ENCODE measurements around the gene KRTAP5-6. TPM values are rescaled to one million over a fixed set of nuclear protein-coding genes. Genes with fewer than 3 reads are reported as not detected.

Gene KRTAP5-6
- total RNA-seq, 1 experiment from 2014 or later: not detected

DNA sequence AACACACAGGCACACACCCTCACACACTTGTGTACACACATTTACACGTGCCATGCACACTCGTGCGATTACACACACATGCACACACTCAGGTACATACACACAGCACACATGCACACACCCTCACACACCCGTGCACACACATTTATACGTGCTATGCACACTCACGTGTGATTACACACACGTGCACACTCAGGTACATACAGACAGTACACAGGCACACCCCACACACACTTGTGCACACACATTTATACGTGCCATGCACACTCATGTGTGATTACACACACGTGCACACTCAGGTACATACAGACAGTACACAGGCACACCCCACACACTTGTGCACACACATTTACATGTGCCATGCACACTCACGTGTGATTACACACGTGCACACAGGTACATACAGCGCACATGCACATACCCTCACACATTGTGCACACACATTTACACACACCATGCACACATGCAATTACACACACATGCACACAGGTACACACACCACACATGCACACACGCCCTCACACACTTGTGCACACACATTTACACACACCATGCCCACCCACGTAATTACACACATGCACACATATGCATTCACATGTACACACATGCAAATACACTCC lies 48.8 kb downstream of the KRTAP5-6 start:
- Histone ChIP-seq H3K27me3 (peaks cover 10% of the 10 kb centered on the region), H3K4me3 (no peak overlapping the region), H3K36me3 (no peaks in the 10 kb centered on the region), H3K9me3 (no peaks in the 10 kb centered on the region)
- DNase-seq: no peak

DNA sequence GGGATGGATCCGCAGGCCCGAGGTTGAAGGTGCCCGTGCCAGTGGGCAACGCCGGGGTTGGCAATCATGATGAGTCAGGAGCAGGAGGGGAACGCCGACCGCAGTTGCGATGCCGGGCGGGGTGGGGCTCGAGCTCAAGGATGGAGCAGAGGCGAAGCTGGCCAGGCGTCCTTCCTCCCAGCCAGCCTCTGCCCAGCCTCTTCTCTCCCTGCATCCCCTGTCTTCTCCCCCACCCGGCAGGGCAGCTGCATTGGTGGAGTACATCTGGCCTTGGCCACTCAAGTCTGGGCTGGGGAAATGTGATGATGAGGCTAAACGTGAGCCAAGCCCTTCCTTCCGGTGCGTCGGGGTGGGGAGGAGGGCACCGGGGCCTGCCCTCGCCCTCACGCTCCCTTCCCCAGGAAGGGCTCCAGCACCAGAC lies 49.5 kb downstream of the KRTAP5-6 start:
- peaks cover 10% of the 10 kb centered on the region for H3K27me3 ChIP-seq
- H3K36me3 ChIP-seq: no peaks in the 10 kb centered on the region
- H3K4me3 ChIP-seq: no peak overlapping the region
- no peaks in the 10 kb centered on the region for H3K9me3 ChIP-seq
- peak; percentile 67 for DNase-seq

DNA sequence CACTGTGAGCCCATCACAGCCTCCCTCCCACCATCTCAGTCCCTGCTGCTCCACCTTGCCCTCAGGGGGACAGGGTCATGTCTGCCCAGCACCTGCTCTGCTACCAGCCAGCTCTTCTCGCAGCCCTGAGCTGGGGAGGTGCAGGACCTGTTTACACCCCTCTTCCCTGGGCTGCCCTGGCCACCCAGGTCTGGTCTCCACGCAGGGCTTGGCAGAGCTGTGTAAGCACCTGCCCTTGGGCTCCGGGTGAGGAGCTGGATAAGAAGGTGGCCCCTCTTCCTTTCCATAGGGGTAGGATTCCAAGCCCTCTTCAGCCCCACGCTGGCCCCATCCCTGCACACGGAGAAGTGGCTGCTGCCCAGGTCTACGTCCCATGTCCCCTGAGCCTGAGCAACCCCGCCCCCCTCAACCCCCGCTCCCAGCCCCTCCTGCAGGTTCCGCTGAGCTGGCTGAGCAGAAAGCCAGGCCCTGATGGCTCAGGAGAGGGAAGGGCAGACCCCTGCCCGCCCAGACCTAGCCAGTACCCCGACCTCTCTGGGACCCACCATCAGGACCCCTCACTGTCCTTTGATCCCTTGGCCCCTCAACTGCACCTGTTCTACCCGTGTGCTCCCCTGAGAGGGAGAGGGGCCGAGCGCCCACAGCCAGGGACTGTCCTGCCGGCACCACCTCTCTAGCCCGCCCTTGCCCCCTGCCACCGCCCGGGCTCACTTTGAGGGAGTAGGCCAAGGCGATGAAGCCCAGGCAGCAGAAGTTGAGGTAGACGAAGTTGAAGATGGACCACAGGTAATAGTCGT lies 50.2 kb downstream of the KRTAP5-6 start:
- H3K9me3 ChIP-seq: no peaks in the 10 kb centered on the region

More for the DNA sequence above, 50.2 kb downstream of the KRTAP5-6 start:
- Histone ChIP-seq H3K27me3 (peaks cover 10% of the 10 kb centered on the region), H3K4me3 (no peak overlapping the region), H3K36me3 (no peaks in the 10 kb centered on the region)
- no peak for DNase-seq

Other genes with a start within 250 kb of the KRTAP5-6 start
- gene MOB2, start 210.4 kb upstream of the KRTAP5-6 start, total RNA-seq (2014; rRNA removed; shearing (Covaris generic); ENCODE audit: low replicate concordance): 25.4 and 34.2 TPM in 2 replicates
- gene DUSP8, start 124.9 kb upstream of the KRTAP5-6 start, total RNA-seq (2014; rRNA removed; shearing (Covaris generic); ENCODE audit: low replicate concordance): 1.1 and 4.5 TPM in 2 replicates
- not detected in 2 replicates for gene KRTAP5-1, start 111.9 kb upstream of the KRTAP5-6 start, total RNA-seq (2014; rRNA removed; shearing (Covaris generic); ENCODE audit: low replicate concordance)
- gene KRTAP5-2, start 98.9 kb upstream of the KRTAP5-6 start, total RNA-seq (2014; rRNA removed; shearing (Covaris generic); ENCODE audit: low replicate concordance): not detected in 2 replicates
- gene KRTAP5-3, start 88.7 kb upstream of the KRTAP5-6 start, total RNA-seq (2014; rRNA removed; shearing (Covaris generic); ENCODE audit: low replicate concordance): not detected in 2 replicates
- not detected in 2 replicates for gene KRTAP5-4, start 75.1 kb upstream of the KRTAP5-6 start, total RNA-seq (2014; rRNA removed; shearing (Covaris generic); ENCODE audit: low replicate concordance)
- gene KRTAP5-5, start 67.4 kb upstream of the KRTAP5-6 start, total RNA-seq (2014; rRNA removed; shearing (Covaris generic); ENCODE audit: low replicate concordance): not detected in 2 replicates
- gene IFITM10, start 53.4 kb downstream of the KRTAP5-6 start, total RNA-seq (2014; rRNA removed; shearing (Covaris generic); ENCODE audit: low replicate concordance): 0.03 and 1.8 TPM in 2 replicates
- 201 and 234 TPM in 2 replicates for gene CTSD, start 66.7 kb downstream of the KRTAP5-6 start, total RNA-seq (2014; rRNA removed; shearing (Covaris generic); ENCODE audit: low replicate concordance)
- not detected in 2 replicates for gene SYT8, start 137.8 kb downstream of the KRTAP5-6 start, total RNA-seq (2014; rRNA removed; shearing (Covaris generic); ENCODE audit: low replicate concordance)
- not detected in 2 replicates for gene TNNI2, start 141.8 kb downstream of the KRTAP5-6 start, total RNA-seq (2014; rRNA removed; shearing (Covaris generic); ENCODE audit: low replicate concordance)
- gene LSP1, start 155.9 kb downstream of the KRTAP5-6 start, total RNA-seq (2014; rRNA removed; shearing (Covaris generic); ENCODE audit: low replicate concordance): 41.7 and 66.6 TPM in 2 replicates
- not detected in 2 replicates for gene PRR33, start 194.7 kb downstream of the KRTAP5-6 start, total RNA-seq (2014; rRNA removed; shearing (Covaris generic); ENCODE audit: low replicate concordance)
- not detected in 2 replicates for gene TNNT3, start 222.5 kb downstream of the KRTAP5-6 start, total RNA-seq (2014; rRNA removed; shearing (Covaris generic); ENCODE audit: low replicate concordance)

Data from MG63 (cell line).